Measurements from ENCODE around the gene ANKRD52.
A peak's percentile ranks its signal among the peaks of the same experiment; 100 is the strongest.
"Not testable (repeated sequence)": the region's sequence is repeated elsewhere in the genome, so short reads cannot be mapped to it uniquely, and the experiment has no call there.

ANKRD52 gene

DNA sequence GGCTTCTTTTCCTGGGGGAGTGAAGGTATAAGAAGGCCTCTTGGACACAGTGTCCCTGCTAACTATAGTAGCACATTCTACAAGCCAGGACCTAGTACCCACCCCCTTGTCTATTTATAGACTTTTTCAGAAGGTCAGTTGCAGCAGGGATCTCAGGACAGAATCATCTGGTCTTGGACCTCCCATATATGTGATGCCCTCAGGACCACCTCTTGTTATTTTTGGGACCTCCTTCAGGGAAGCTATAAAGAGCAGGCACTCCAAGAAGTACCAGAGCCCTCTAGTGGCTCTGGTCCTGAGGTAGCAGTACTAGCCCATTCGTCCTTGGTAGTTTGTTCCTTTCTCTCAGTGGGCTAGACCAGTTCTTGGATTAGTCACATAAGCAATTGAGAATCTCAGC lies 12.8 kb upstream of the ANKRD52 start:
- peak; percentile 70 for DNase-seq

DNA sequence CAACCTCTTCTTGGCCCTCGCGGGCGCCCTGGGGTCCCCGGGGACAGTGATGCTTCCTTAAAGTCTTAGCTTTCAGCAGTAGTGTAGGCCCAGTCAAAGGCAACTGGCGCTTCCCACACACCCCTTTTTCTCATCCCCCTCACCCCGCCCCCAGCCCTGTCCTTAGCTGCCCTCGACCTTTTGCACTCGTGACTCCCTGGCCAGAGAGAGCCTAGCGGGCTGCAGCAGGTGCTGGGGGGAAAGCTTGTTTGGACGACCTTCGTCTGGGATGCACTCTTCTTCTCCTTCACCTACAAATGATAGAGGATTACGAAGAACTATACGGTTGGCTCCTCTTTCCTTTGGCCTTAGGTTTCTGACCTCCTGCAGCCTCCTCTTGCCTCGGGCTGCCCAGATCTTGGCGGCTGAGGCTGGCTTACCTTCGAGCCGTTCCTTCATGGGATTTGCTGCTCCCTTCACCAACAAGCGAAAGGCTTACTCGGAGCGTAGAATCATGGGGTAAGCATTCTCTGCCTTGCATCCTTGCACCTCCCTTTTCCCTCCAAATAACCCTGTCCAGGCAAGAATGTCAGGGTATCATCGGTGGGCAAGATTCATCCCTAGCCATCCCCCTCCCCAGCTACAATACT lies 9.4 kb upstream of the ANKRD52 start:
- DNase-seq: peak; percentile 64

DNA sequence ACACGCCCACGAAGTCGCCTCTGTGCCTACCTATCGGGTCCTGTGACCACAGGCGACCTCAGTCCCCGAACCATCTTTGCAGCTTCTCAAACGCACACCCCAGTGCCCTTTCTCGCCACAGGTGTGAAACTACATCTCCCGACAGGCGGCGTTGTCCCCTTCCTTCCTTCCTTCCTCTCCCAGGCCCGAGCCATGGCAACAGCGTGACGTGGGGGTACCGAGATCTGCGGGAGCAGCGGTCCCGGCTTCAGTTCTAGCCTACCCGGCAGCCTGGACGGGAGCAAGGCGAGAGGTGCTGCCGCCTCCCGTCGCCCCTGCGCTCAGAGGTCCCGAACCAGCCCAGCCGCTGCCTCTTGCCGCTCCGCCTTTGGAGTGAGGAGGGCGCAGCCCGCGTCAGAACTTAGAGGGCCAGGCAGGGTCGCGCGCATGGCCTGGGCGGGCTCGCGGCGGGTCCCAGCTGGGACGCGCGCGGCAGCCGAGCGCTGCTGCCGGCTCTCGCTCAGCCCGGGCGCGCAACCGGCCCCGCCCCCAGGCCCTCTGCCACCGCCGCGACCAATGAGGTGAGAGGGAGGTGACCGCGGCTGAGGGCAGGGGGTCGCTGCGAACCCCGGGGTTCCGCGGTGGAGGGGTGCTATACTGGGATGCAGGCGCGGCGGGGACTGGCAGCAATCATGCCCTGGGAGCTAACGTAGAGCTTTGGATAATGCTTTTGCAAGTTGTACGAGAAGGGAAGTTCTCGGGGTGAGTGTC lies 8.7 kb upstream of the ANKRD52 start, which contains the start of gene COQ10A:
Gene COQ10A, plus strand, starts transcription at position 250 of the 750 bp plus-strand sequence. Its CDS starts 177 bp downstream, at position 427.
- peak; percentile 97 for DNase-seq

DNA sequence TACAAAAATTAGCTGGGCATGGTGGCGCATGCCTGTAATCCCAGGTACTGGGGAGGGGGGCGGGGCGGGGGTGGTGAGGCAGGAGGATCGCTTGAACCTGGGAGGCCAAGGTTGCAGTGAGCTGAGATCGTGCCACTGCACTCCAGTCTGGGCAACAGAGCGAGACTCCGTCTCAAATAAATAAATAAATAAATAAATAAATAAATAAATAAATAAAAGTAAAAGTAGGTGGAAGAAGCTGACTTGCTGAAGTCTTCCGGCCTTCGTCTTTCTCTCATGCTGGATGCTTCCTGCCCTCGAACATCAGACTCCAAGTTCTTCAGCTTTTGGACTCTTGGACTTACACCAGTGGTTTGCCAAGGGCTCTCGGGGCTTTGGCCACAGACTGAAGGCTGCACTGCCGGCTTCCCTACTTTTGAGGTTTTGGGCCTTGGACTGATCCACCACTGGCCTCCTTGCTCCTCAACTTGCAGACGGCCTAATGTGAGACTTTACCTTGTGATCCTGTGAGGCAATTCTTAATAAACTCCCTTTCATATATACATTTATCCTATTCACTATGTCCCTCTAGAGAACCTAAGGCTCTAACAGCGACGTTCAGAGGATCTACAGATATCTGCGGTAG lies 8.0 kb upstream of the ANKRD52 start:
- DNase-seq: not testable (repeated sequence)

DNA sequence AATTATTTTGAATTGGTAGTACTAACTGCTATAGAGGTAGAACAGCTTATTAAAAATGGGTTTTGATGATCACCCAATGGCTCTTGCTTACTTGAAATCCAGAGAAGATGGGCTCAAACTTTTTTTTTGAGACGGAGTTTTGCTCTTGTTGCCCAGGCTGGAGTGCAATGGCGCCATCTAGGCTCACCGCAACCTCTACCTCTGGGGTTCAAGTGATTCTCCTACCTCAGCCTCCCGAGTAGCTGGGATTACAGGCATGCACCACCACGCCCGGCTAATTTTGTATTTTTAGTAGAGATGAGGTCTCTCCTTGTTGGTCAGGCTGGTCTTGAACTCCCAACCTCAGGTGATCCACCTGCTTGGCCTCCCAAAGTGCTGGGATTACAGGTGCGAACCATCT lies 4.8 kb upstream of the ANKRD52 start:
- DNase-seq: not testable (repeated sequence)

DNA sequence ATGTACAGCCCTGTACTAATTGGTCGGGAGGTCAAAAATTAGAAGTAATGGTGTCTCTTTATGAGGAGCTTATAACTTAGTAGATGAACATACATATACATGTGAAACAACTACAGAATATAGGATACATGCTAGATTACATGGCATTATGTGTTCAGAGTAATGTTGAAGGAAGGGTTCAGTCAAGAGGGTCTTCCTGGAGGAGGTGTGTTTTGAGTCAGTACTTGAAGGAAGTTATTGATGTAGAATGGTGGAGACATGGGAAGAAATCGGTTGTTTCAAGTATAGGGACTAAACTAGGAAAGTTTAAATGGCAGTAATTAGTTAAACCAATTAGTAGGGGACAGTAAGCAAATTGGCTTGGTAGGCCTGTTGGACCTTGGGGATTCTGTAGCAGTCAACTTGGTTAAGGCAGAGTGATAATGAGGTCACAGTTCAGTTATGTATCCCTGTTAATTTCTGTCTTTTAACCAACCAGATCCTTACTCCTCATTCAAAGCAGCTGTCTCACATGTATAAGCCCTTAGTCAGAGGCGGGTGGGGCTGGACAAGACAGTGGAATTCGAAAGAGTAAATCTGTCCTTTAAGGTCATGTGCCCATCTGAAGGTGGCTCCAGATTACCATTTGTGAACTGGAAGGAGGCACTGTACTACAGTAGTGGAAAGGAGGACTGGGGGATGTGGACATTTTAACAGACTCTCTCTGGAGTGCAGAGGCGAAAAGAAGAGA lies 3.5 kb upstream of the ANKRD52 start:
- DNase-seq: peak; percentile 95

DNA sequence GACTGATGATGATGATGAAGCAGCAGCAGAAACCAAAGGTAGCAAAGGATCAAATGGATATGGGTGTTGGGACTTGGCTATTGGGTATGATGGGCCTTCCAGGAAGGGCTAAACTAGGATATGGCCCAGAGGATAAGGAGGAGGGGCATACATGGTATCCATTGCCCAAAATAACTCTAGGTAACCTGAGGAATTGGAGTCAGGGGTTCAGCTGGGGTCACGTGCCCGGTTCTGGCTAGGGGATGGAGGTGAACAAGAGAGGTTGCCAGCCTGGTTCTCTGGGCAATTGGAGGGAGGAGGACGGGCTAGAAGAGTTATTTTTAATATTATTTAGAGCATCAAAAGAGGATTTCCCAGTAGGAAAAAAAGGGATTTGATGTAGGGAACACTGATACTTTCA lies 2.7 kb upstream of the ANKRD52 start:
- DNase-seq: no peak

DNA sequence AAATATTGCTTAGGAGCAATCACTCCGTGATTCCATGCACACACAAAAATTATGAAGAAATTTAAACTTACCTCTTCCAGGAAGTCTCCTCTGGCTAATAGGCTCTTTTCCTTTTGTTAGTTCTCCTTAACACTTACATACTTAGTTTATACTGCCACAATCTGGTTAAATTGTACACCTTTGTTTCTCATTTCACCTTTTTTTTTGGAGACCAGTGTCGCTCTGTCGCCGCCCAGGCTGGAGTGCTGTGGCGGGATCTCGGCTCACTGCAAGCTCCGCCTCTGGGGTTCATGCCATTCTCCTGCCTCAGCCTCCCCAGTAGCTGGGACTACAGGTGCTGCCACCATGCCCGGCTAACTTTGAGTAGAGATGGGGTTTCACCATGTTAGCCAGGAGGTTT lies 2.2 kb upstream of the ANKRD52 start:
- DNase-seq: no peak

DNA sequence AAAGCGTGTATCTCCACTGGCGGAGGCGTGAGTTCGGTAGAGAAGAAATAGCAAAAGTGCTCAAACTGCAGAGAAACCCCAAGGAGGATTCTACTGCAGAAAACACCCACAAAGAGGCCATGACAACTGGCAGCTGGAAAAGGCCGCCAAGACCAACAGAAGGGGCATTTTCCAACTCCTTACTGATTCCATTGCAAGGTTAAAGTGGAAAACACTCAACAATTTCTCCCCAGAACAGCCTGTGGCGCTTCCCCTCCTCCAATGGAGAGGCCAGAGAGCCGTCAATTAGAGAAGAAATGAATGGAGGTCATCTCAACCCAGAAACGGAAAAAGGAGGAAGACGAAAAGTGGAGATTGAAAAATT lies 618 bp upstream of the ANKRD52 start:
- no peak for DNase-seq

DNA sequence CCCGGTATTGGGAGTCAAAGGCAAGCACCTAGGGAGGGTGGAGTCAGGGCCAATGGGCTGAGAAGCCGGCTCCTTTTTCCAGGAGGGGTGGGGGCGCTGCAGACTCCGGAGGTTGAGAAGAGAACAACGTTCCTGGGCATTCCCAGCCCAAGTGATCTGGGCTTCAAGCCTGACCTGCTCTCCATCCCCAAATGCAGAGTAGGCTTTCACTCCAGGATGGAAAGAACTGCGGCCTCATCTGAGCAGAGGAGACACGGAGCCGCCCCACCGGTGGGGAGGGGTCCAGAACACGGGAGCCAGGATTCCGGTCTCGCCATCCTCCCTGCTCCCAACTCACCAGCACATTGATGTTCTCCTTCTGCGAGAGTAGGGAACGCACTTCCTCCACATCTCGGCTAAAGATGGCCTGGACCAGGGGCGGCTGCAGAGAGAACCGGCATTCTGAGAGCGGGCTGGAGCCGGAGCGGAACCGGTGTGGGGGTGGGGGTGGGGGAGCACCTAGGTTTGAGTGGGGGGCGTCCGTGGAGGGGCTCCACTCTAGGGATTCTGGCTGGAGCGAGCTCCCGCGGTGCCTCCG lies 605 bp downstream of the ANKRD52 start:
- peak; percentile 88 for DNase-seq

DNA sequence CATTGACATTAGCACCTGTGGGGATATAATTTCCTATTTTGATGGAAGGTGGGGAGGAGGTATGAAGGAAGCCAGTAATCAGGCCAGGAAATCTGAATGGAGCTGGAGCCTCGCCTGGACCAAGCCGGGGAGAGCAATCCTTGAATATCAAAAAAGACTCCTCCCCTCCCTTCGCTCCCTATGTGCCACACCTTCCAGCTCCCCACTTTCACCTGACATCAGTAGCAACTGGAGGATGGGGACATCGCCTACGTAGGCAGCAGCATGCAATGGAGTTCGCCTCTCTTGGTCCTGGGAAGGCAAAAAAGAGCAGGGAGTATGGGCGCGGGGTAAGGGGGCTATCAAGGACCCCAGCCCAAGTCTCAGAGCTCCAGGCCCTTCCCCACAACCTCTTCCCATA lies 1.1 kb downstream of the ANKRD52 start:
- no peak for DNase-seq

DNA sequence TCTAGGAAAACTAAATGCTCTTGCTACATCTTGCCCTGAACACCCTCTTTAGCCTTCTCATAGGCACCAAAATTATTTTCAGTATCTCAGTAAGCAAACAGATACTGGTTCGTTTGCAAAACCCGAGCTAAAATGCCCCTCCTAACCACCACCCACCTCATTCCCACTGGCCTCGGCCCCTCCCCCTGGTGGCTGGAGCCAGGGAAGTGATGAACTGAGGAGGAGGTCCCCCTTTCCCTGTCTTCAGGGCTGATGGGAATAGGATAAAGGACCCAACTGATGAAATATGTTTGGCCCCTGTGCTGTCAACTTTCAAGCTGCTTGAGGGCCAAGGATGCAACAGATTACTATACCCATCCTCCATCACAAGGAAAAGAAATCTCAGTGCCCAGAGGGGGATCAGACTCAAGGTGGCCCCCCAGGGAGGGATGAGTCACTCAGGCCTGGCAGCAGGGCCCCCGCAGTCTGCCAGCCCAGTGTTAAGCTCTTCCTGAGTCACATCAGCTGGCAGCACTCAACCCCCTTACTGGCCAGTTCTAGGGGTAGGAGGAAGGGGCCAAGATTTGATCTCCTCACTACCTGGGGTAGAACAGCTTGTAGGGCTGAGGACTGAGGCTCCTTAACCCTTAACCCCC lies 1.7 kb downstream of the ANKRD52 start:
- DNase-seq: no peak

DNA sequence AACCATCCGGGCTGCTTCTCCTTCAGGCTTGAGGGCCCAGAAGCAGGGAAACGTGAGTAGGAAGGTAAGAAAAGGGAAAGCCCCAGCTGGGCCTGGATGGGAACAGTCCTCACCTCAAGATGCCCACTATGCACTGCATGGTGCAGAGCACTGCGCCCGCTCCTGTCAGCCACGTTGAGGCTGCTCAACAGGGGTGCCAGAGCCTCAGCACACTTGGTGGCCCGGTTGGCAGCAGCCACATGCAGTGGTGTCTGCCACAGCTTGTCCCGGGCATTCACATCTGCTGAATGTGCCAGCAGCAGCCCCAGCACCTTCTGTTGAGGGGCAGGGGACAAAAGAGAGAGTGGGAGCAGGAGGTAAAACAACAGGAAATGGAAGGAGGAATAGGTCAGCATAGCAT lies 2.5 kb downstream of the ANKRD52 start:
- no peak for DNase-seq

DNA sequence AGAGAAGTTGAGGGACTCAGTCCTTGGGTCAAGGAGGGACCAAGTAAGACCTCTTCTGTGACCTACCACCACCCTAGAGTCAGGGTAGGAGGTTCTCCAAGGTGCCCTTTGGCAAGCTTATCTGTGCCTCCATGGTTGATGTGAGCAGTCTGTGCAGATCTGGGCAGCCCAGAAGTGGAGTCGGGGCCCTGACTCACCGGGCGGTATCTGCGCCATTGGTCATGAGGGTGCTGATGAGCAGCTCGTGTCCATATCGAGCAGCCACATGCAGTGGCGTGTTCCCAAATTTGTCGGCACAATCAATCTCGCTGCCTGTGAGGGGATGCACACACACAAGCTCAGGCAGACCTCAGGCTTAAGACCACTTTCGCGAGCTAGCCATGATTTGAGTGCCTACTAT lies 5.1 kb downstream of the ANKRD52 start:
- DNase-seq: no peak

DNA sequence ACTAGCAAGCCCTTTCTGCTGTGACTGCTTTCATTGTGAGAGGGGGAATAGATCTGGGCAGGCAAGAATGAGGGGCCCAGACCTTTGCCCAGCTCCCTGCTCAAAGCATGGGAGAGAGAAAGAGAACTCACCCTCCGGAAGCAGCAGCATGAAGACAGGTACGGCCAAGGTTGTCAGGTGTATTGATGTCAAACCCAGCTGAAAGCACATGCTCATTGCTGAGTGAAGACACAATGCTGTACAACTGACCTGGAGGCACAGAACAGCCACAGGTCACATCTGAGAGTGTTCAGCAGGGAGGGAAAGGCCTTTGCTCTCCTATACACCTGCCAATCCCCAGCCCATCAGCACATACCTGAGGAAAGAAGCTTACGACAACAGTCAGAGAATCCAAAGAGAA lies 5.5 kb downstream of the ANKRD52 start:
- no peak for DNase-seq

DNA sequence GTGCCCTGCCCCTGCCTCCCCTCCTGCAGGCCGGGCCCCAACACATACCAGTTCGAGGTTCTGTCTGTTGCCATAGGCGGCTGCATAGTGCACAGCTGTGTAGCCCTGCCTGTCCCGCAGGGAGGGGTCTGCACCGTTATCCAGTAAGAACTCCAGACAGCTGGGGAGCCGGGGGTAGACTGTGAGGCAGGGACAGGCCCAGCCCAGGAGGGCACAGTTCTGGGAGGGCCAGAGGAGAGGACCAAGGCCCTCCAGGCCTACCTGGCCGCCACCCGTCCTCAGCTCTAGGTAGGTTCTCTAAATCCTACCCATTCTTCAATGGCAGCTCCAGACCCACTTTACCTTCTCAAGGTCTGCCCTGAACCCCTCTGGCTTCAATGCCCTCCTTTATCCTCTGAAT lies 9.5 kb downstream of the ANKRD52 start:
- no peak for DNase-seq

DNA sequence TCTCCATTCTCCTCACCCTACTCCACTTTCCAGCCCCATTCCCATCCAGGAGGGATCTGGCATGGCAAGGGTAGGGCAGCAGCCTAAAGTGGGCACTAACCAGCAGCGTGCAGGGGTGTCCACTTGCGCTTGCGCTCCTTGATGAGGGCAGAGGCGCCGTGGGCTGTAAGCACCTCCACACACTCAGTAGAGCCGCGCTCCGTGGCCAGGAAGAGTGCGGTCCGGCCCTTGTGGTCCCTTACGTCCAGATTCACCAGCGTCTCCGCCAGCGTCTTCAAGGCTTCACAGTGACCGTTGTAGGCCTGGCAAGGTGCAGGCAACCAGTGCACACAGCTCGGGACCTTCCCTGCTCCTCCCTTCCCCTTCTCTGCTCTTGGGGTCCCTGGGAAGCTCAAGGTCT lies 10.3 kb downstream of the ANKRD52 start:
- no peak for DNase-seq

DNA sequence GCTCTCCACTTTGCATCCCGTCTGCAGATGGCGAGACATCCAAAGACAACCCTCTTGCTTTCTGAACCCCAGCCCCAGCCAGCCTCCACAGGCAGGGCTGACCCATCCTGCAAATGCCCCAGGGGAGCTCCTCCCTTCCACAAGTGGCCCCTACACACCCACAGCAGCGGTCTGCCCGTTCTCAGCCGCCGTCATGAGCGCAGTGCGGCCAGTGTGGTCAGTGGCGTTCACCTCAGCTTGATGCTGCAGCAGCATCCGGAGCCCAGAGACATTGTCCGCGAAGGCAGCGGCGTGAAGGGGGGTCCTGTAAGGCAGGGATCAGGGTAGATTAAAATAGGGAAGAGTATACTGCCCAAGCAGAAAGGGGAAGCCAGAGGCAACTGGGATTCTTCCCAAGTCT lies 13.7 kb downstream of the ANKRD52 start:
- DNase-seq: no peak

DNA sequence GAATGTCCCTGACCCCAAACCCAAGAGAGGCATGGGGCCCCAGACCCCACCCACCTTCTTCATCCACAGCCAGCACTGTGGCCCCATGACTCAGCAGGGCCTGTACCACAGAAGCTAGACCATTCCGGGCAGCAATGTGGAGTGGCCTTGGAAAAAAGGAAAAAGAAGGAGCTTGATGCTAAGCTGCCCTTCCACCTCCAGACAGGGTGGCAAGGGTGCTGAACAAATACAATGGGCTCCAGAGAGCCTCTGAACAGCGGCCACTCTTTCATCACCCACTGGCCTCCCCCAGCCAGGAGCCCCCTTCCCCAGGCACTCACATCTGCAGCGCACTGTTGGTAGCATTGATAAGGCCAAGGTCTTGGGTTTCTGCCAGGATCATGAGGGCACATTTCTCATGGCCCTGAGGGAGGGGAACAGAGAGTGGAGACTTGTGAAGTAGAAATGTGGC lies 14.4 kb downstream of the ANKRD52 start:
- DNase-seq: no peak

DNA sequence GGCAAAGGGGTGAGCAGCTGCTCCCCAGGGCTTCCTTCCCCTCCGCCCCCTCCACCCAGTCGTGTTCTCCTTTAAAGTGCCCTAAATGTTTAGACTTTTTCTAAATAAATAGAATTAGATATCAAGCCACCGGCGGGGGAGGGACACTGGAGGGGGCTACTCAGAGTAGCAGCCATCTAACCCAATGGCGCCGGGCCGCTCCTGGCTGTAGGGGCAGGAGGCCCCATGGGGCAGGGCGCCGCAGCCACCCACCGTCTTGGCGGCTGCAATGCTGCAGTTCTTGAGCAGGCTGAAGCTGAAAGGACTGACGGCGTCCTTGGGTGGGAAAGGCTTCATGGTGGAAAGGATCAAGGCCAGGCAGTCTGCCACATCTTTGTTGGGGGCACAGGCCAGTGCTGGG lies 15.2 kb downstream of the ANKRD52 start:
- no peak for DNase-seq

DNA sequence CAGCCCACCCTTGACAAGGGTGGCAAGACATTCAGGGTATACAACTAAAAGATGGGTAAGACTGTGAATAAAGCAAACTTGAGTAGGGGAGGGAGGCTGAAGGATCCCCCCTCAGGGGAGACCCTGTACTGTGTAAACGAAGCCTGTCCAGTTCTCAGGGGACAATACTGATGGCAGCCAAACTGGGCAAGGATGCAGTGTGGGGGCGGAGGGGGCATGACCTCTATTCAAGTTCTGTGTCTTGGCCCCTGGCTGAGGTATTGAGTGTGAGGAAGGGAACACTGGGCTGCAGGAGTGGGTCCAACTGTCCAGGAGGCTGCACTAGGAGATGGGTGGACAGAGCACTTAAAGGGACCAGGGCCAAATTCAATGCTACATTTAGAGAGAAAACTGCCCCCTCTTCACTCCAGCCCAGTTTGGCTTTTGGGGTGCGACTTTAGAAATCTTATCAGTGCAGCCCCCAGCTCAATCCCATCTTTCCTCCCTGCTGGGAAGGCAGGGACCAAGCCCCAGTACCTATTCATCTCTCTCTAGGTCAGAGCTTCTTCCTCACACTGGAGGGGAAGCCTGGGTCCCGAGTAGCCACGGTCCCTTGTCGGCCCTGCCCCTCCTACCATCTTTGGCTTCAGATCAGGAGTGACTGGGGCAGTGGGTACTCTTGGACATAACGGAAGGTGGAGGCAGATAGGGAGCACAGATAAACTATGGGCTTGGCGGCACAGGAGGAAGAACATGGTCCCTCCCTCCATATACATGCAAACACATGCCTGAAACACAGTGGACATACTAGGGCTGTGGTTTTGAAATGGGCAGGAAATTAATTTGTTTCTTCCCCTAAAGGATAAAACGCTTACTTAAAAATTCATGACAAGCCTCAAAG lies 16.5 kb downstream of the ANKRD52 start:
- DNase-seq: no peak

DNA sequence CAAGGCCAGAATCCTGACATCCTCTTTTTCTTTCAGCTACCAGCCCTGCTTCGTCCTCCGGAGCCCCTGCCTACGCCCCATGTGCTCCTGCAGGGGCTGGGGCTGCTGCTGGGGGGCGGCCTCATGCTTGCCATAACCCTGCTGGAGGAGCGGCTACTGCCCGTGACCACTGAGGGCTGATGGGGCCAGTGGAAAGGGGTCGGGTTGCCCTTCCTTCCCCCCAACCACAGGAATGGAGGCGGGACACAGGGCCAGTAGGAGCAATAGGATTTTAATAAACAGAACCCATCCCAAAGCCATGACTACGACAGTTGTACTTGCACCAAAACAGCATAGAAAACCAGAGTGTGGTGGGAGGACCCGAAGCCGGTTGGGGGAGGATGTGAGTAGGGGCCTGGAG lies 20.6 kb downstream of the ANKRD52 start:
- no peak for DNase-seq
